HG03469 (cell line): ENCODE measurements around the gene SEPTIN7.
"Not testable (repeated sequence)": the region's sequence is repeated elsewhere in the genome, so short reads cannot be mapped to it uniquely, and the experiment has no call there.

Experiments used
- ATAC-seq: cut with Tn5 transposase; IDR thresholded peaks from one replicate; pipeline ENCODE4 v1.9.1; 2021; ENCODE audit warnings: mild to moderate bottlenecking, moderate library complexity, moderate number of reproducible peaks; ENCODE audit not compliant: unreplicated experiment

The SEPTIN7 gene

DNA sequence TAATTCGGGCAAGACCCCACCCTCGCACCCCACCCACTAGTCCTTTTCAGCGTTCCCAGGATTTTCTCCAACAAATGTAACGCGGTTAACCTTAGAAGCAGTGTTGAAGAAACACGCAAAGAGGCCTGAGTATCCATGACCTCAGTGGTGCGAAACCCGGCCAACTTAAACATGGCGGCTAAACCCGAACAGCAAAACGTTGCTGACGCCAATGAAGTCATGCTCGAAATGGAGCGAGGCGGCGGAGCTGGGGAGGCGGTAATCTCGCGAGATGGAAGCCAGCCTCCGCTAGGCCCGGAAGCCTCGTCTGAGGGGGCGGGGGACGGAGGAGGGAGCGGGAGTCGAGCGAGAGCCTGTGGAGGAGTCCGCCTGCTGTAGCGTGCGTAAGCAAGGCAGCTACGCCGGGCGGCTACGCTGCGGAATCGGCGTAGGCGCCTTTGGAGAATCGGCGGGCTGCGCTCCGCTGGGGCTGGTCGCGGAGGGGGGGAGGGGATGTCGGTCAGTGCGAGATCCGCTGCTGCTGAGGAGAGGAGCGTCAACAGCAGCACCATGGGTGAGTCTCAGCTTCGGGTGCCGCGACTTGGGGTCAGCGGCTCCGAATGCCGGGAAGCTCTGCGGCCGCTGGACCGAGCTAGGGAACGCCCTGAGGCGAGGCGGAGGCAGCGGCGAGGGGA lies at the start of gene SEPTIN7:
TSS of gene SEPTIN7 (plus strand) at position 340 of the 674 bp plus-strand sequence. CDS start at position 493, 153 bp downstream.
- peak; percentile 85 for ATAC-seq

DNA sequence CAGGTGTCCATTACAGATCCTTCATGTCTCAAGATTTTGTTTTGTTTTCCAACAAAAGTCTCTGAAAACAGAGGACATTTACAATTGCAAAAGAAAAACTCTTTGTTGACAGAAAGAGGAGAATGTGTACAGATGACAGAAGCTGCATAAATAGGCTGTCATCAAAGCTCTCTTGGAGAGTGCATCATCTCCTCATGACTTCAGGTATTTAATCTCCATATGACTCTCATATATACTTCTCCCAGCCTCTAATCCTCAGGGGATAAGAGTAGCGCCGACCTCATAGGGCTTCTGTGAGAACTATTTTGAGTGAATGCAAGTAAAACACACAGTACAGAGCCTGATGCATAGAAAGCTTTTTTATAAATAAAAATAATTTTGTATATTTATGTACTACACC lies 48.1 kb upstream of the SEPTIN7 start:
- no peak for ATAC-seq

DNA sequence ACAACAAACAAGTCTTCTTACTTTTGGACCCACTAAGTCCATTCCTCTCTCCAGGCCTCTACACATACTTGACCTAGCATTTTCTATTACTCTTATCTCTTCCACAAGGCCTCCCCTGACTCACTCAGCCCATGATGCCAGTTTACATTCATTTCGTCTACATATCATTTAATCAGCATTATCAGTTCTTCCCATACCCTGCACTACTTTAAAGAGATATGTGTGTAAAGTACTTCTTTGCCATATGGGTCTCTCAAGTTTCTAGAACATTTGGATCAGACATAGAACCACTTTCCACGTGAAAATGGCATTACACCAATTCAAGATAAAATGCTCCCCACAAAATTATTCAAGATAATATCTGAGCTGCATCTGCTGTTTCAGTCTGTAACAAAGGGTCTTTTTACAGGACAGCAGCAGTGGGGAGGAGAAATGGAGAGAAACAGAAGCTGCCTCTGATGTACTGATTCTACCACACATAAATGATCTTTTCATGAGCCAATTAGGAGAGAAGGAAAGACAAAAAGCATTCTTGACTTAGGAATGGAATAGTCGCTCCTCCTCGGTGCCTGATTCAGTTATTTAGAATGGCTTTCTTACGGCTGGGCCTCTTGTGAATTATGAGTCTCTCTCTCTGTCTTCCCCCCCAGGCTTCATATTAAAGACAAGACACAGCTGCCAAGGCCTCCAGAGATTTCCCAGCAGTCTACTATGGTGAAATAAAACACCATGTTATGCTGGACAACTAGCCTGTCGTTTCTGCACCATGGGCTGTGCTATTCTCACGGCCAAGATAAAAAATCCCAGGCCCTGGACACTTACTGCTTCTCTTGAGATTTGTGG lies 46.9 kb upstream of the SEPTIN7 start:
- ATAC-seq, result no peak

DNA sequence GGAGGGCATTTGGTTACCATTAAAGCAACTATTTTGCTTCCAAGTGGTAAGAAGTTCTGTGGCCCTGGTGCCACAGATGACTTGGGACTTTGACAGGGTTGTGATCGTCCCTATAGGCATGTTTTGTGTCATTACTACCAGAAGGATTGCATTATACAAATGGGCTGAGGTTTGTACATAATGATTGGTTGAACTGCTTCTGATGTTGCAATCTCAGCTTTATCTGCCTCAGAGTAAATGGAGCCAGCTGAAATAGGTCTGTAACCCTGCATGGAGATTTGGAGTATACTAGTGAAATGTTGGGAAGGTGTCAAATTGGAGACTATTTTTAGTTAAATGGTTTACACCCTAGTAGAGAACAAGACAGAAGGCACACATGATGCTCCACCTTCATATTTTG lies 46.1 kb upstream of the SEPTIN7 start:
- no peak for ATAC-seq

DNA sequence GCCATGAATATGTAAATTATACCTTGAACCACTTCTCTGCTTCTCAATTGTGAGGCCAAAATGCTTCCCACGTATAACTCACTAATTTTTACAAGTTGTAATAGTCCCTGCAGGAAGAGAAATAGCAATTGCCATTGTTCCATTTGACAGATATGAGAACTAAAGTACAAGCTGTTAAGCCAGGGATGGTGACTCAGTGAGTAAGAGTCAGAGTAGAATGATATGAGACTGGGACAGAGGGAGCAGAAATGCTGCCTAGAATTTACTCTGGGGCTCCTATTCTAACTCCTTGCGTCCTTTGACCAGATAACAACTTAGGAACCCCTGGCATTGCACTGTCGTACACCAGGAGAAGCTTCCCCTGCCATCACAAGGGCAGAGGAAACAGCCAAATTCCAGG lies 45.1 kb upstream of the SEPTIN7 start:
- ATAC-seq, result no peak

DNA sequence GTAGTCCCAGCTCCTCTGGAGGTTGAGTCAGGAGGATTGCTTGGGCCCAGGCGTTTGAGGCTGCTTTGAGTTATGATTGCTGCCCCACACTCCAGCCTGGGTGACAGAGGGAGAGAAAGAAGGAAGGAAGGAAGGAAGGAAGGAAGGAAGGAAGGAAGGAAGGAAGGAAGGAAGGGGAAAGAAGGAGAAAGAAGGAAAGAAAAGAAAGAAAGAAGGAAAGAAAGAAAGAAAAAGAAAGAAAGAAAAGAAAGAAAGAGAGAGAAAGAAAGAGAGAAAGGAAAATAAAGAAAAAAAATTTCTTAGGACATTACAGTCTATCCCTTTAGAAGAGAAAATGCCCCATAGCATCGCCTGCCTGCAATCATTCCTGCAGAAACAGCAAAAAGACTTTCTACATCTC lies 44.4 kb upstream of the SEPTIN7 start:
- ATAC-seq, result not testable (repeated sequence)

DNA sequence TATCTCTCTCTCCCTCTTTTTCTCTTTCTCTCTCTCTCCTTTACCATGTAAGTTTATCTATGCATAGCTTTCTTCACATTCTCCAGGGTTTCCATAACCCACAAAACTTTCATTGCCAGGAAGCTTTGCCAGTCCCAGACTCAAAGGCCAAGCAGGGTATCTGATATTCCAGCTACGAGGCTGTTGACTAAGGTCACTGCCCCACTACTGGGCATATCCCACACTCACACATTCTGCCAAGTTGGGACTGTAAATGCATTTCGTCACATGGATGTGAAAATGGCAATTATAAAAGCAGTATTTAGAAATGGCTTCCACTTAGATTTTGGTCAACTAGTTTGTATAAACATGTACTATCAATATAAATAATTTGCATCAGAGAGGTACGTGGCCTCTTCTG lies 43.3 kb upstream of the SEPTIN7 start:
- no peak for ATAC-seq

DNA sequence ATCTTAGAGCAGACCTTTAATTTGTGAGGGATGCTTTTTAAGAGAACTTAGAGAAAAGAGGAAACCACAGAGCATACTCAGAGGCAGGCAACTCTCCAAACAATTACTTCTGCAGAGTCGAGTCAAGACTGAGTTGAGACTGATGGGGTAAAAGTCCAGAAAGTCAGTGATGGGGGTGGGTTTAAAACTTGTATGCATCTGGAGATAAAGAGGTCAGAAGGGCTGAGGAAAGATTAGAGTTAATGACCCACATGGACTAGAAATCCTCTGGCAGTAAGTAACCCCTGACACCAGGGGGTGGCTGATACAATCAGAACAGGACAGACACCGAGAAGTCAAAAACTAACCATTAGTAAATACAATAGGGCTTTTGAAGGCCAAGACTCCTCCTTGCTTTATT lies 42.4 kb upstream of the SEPTIN7 start:
- no peak for ATAC-seq

DNA sequence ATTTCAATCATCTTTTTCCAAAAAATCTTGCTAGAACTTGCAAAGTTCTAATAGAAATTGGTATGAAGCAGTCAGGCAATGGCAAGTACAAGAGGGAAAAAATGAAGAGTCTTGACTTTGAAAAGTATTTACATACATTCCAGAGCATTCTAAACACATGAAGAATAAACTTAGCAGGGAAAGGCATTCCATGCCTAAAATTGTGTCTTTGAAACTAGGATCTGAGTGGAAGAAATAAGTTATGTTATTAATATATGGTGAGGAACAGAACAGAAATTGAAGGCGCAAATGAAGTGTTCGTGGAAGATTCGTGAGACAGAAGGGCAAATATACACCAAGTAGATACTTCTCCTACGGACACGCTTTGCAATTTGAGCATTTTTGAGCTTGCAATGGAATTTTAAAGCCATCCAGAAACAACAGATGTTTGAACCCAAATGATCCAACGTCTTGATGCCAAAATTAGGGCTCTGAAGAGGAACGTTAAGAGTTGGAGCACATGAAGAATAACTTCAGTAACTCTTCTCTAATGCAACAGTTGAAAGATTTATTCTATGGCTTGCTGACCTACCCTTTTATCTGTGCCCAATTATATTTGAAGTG lies 40.6 kb upstream of the SEPTIN7 start:
- ATAC-seq, result no peak

DNA sequence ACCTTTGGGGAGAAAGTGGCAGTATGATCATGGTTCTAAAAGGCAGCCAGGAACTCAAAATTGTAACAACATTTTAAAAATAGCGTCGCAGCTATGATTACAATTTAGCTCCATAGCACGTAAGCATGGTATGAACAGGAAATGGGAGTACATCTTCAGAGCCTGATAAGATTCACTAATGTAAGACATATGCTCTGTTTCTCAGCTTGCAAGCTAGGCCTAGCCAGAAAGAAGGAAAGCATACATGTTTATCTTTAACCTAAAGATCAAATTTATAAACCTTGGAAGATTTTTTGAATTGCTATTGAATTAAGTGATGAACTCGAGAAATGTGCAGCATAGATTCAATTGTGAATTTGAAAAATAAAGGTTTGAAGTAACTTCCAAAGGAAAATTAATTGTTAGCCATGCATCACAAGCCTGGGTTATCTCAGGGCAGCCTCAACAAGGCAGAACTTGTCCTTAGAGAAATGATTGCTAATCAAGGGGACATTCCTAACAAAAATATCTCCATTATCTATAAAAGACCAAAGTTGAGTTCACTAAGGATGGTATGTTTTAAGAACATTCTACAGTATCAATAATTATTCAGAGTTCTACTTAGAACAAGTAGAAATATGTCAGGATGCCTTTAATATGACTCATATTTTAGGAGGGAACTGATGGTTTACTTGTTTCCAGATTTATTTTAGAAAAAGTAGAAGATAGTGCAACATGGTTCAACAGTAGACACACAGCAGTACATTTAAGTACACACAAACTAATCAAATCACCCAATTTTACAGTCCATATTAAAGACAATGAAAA lies 38.8 kb upstream of the SEPTIN7 start:
- no peak for ATAC-seq

DNA sequence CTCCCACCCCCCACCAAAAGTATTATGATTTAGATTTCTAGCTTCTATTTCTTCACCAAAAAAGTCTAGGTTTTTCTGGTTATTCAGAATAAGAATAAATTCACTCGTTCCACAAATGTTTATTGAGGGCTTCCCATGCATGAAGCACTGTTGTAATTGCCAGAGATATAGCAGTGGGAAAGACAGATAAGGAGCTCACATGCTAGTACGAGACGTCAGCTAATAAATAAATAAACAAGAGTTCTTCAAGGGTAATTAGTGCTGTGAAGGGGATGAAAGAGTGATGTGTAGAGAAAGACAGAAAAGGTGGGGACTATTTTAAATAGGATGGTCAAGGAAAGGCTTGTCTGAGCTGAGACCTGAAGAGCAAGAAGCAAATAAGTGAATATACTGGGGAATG lies 38.1 kb upstream of the SEPTIN7 start:
- no peak for ATAC-seq

DNA sequence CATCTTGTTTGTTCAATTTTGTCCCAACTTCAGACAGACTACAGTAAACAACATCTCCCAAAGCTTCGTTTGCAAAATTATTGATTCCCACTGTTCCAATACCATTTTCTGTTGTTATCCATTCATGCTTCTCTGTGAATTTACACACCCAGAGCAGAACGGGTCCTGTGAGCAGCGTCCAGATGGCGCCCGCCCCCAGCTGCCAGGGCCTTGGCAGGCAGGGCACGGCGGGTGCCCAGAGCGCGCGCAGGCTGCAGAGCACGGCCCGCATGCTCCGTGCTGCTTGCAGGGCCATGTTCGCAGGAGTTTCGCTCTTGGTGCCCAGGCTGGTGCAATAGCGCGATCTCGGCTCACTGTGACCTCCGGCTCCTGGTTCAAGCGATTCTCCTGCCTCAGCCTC lies 32.5 kb upstream of the SEPTIN7 start:
- no peak for ATAC-seq

DNA sequence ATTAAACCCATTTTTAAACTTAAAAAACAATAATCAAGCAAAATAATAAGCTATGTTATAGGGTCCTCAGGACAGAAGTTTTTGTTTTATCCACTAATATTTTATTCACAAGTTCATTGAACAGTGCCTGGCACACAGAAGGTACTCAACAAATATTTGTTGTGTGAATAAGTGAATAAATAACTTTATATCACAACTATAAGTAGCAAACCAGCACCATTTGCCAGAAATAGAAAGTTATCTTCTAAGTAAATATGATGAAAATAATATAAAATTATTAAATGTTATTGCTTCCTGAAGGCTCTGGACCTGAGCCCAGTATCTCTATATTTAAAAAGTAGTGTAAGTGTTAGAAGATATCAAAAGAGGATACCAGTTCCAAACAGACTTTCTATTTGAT lies 29.1 kb upstream of the SEPTIN7 start:
- ATAC-seq, result no peak

DNA sequence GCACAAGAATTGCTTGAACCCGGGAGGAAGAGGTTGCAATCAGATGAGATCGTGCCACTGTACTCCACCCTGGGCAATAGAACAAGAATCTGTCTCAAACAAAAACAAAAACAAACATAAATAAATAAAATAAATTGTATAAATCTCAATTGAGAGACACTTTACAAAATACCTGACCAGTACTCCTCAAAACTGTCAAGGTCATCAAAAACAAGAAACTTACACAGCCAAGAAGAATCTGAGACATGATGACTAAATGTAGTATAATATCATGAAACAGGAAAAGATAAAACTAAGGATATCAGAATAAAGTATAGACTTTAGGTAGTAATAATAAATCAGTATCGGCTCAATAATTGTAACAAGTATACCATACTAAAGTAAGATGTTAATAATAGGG lies 26.9 kb upstream of the SEPTIN7 start:
- ATAC-seq, result no peak

DNA sequence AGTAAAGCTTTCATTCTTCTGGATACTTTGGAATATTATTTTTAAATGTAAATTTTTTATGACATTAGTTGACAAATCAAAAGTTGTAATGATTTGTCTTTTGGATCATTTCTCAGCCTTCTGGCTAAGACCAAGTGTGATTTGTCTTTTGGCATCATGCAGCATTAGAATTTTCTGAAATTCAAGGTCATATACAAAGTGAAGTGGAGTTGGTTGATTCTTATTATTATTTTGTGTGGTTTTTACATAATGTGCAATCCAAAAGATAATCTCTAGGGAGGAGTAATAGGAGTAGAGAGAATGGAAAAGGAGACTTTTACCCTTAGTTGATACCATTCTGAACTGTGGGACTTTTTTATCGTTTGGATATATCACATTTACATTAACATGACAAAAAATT lies 24.2 kb upstream of the SEPTIN7 start:
- no peak for ATAC-seq

DNA sequence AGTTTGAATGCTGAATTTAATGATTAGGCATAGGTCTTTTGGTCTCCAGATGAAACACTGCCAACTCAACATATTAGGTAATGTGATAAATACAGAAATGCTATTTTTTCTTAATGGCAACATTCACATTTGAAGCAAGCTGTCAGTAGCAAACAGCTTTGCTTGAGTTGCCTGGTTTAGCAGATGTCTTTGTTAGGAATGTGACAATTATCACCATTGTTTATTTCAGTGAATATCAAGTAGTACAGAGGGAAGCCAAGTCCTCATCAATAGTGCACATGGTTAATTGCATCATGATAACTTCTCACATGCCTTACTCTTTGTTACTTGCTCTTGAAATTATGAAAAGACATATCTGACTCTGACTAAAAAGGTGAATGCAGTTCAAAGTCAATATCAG lies 23.7 kb upstream of the SEPTIN7 start:
- ATAC-seq, result no peak

DNA sequence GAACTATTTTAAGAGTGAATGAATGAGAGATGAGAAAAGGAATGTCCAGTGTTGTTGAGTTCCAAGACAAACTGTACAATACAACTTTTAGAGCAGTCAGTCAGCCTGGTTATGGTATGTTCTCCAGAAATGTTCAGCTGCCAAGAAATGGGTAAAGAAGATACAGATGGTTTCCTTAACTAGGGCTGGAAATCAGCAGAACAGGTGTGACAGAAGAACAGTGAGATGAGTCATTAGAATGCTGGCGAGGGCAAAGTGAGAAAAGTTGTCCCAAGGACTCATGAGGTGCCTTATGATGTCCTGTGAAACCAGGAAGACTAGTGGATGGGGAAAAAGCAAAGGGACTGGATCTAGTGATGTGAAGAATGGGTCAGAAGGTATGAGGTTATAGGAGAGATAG lies 20.8 kb upstream of the SEPTIN7 start:
- no peak for ATAC-seq

DNA sequence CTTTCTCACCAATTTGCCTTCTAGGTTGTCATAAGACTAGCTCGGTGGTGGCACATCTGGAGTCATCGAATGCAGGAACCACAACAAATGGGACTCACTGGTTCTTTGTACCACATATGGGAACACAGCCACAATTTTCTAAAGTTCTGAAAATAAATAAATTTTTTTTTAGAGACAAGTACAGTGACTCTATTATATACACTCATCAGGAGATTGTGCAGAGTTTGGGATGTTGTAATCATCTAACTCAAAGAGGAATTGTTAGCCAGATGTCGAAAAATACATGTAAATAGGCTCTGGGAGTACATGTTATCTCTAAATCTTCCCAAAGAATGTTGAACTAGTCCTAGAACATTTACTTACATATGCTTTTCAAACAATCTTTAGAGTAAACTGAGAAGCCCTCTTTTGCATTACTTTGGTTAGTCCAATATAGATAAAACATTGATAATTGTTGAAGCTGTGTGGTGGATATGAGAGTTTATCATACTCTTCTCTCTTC lies 19.6 kb upstream of the SEPTIN7 start:
- no peak for ATAC-seq

DNA sequence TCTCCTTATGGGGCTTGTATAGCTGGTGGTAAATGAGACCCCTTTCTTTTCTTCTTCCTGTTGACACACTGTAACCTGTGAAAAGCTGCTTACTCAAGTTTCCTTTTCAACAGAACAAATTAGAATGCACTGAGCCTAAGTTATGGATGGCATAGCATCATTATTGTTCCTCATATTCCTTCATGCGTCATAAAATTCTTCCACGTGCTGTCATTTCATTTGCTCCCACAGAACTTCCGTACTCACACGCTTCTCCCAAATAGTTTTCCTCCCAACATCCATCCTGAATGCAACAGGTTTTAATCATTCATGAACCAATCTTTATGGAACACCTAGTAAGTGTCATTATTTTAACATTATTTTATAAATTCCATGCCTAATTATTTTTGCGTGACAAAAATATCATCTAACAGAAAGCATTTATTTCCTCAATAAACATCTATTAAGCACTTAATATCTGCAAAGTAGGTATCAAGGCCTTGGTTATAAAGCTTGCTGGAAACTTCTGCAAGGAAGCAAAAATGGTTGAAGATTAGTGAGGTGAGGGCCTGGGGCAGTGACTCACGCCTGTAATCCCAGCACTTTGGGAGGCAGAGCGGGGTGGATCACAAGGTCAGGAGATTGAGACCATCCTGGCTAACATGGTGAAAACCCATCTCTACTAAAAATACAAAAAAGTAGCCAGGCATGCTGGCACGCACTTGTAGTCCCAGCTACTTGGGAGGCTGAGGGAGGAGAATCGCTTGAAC lies 18.9 kb upstream of the SEPTIN7 start:
- no peak for ATAC-seq

DNA sequence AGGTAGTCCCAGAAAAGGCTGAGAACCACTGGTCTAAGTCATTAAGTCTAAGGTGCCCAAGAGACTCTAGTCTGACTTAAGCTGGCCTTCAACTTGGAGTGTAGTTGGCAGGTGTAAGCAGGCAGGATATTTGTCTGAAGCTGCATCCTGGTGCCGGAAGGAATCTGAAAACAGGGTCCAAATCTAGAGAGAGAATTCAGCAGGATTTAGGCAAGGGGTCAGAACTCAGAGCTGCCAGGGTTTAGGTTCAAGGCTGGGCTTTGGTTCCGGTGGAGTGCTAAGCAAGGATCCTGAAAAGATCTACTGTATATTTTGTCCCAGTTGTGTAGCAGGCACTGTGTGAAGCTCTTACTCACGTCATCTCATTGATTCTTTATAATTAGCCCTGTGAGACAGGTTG lies 16.5 kb upstream of the SEPTIN7 start:
- ATAC-seq, result no peak
